Mammary epithelial cell (primary cell): ENCODE measurements around the gene BARHL1.

ENCODE experiments used
- EZH2 ChIP-seq: IDR thresholded peaks from 2 replicates; pipeline ENCODE4 v1.6.1; 2012; ENCODE audit warnings: low read length, inconsistent platforms, borderline replicate concordance
- TF ChIP-seq, protein P1 (sequence below), 2 donors: IDR thresholded peaks in 1 of 2; conservative IDR thresholded peaks in 1 of 2; 2 replicates each; pipeline ENCODE4 v1.5.1; 2011 to 2012; ENCODE audit warnings: inconsistent platforms in 2 of 2, low read length in 2 of 2, mild to moderate bottlenecking in 2 of 2, control low read depth in 1 of 2, low read depth in 1 of 2; ENCODE audit not compliant: insufficient read depth in 1 of 2; ENCODE audit errors: extremely low read depth in 1 of 2

DNA sequence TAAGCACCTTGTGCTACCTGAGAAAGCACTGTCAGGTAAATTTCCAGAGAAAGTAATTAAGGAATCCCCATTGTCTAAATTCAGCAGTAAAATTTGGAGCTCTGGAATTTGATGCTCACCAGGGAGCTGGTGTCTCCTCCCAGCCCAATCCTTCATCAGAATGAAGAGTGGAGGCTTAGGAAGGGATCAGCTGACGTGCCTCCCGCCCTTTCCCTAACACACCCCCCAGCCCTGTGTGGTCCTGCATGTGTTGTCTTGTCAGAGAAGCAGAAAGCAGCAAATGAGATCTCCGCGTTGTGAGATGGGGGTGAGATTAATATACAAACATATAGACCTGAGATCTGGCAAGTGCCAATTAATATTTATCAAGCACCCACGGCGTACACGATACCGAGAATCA, 26.9 kb upstream of the BARHL1 start:
- TF ChIP-seq, protein P1, sequence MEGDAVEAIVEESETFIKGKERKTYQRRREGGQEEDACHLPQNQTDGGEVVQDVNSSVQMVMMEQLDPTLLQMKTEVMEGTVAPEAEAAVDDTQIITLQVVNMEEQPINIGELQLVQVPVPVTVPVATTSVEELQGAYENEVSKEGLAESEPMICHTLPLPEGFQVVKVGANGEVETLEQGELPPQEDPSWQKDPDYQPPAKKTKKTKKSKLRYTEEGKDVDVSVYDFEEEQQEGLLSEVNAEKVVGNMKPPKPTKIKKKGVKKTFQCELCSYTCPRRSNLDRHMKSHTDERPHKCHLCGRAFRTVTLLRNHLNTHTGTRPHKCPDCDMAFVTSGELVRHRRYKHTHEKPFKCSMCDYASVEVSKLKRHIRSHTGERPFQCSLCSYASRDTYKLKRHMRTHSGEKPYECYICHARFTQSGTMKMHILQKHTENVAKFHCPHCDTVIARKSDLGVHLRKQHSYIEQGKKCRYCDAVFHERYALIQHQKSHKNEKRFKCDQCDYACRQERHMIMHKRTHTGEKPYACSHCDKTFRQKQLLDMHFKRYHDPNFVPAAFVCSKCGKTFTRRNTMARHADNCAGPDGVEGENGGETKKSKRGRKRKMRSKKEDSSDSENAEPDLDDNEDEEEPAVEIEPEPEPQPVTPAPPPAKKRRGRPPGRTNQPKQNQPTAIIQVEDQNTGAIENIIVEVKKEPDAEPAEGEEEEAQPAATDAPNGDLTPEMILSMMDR (conservative IDR thresholded peaks at IDR 0.05 in 1 of 2, IDR thresholded peaks at IDR 0.05 in 1 of 2; ENCODE audit: extremely low read depth in 1 of 2, insufficient read depth in 1 of 2, low read depth in 1 of 2, low read length in 2 of 2) = no peak
- TF ChIP-seq EZH2 = no peak
